Measurements from ENCODE around the gene CEACAM1.

DNA sequence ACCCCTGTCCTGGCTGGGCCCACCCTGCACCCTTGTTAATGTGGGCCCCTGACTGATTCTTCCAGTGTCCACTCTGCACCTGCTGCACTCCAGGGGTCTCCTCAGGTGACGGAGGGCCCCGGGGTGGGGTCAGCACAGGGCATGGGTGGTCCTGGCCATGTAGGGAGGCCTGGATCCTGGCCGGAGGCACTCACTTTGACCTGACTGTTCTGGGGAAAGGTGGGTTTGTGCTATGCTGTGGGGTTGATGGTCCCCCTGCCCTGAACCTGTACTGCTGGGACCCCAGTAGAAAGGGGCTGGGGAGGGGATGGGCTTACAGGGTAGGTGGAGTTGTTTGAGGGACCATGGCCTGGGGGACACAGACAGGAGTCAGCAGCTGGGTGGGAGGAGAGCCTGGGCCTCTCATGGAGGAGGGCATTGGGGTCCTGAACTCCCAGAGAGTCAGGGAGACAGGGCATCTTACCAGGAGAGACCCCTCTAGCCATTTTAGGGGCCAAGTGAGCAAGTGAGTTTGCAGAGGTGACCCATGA lies 25.8 kb upstream of the CEACAM1 start:
- TF ChIP-seq, protein P1, sequence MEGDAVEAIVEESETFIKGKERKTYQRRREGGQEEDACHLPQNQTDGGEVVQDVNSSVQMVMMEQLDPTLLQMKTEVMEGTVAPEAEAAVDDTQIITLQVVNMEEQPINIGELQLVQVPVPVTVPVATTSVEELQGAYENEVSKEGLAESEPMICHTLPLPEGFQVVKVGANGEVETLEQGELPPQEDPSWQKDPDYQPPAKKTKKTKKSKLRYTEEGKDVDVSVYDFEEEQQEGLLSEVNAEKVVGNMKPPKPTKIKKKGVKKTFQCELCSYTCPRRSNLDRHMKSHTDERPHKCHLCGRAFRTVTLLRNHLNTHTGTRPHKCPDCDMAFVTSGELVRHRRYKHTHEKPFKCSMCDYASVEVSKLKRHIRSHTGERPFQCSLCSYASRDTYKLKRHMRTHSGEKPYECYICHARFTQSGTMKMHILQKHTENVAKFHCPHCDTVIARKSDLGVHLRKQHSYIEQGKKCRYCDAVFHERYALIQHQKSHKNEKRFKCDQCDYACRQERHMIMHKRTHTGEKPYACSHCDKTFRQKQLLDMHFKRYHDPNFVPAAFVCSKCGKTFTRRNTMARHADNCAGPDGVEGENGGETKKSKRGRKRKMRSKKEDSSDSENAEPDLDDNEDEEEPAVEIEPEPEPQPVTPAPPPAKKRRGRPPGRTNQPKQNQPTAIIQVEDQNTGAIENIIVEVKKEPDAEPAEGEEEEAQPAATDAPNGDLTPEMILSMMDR (conservative IDR thresholded peaks at IDR 0.05; ENCODE audit: low read length), result no peak
- no peak for TF ChIP-seq EZH2phosphoT487 (IDR thresholded peaks at IDR 0.05; ENCODE audit: borderline replicate concordance)
